ENCODE data around the gene LYRM9.

The LYRM9 gene

GRCh38 chr17:27879987-27880608 lies 13.1 kb downstream of the LYRM9 start:
- H3K4me3 ChIP-seq (replicated peaks in 1 of 2; ENCODE audit: low read depth in 2 of 2, low read length in 2 of 2), result no peak overlapping the region
- peak; percentile 74 to 75 for DNase-seq (ENCODE audit: low read depth in 2 of 2)
- peak; percentile 88 for TF ChIP-seq CTCF (IDR thresholded peaks at IDR 0.05; ENCODE audit: low read depth, low read length)

GRCh38 chr17:27878776-27879562 lies 14.2 kb downstream of the LYRM9 start:
- TF ChIP-seq CTCF (IDR thresholded peaks at IDR 0.05; ENCODE audit: low read depth, low read length), result no peak
- DNase-seq (ENCODE audit: low read depth in 2 of 2), result peak in 1 of 2 donors; percentile 18
- H3K4me3 ChIP-seq (replicated peaks in 1 of 2; ENCODE audit: low read depth in 2 of 2, low read length in 2 of 2), result no peak overlapping the region

- peak in 1 of 2 donors; percentile 62 for DNase-seq (ENCODE audit: low read depth in 2 of 2)
- no peak for TF ChIP-seq CTCF (IDR thresholded peaks at IDR 0.05; ENCODE audit: low read depth, low read length)
- H3K4me3 ChIP-seq (replicated peaks in 1 of 2; ENCODE audit: low read depth in 2 of 2, low read length in 2 of 2), result no peak overlapping the region
Observed at GRCh38 chr17:27873746-27874145, 19.4 kb downstream of the LYRM9 start.

- no peak for DNase-seq (ENCODE audit: low read depth in 2 of 2)
- no peak overlapping the region for H3K4me3 ChIP-seq (replicated peaks in 1 of 2; ENCODE audit: low read depth in 2 of 2, low read length in 2 of 2)
- no peak for TF ChIP-seq CTCF (IDR thresholded peaks at IDR 0.05; ENCODE audit: low read depth, low read length)
Observed at GRCh38 chr17:27873211-27873610, 20.0 kb downstream of the LYRM9 start.

GRCh38 chr17:27872776-27873175 lies 20.4 kb downstream of the LYRM9 start:
- no peak for DNase-seq (ENCODE audit: low read depth in 2 of 2)
- H3K4me3 ChIP-seq (replicated peaks in 1 of 2; ENCODE audit: low read depth in 2 of 2, low read length in 2 of 2), result no peak overlapping the region
- TF ChIP-seq CTCF (IDR thresholded peaks at IDR 0.05; ENCODE audit: low read depth, low read length), result no peak

- DNase-seq (ENCODE audit: low read depth in 2 of 2), result no peak
- no peak for TF ChIP-seq CTCF (IDR thresholded peaks at IDR 0.05; ENCODE audit: low read depth, low read length)
Observed at GRCh38 chr17:27871407-27871806, 21.8 kb downstream of the LYRM9 start.

More at GRCh38 chr17:27871407-27871806, 21.8 kb downstream of the LYRM9 start:
- no peak overlapping the region for H3K4me3 ChIP-seq (replicated peaks in 1 of 2; ENCODE audit: low read depth in 2 of 2, low read length in 2 of 2)

Measured in cardiac fibroblast (primary cell).